GM19025 (cell line): ENCODE results near the gene PTPRJ.
"Not testable (repeated sequence)": the region's sequence is repeated elsewhere in the genome, so short reads cannot be mapped to it uniquely, and the experiment has no call there.

Experiments used
- ATAC-seq: cut with Tn5 transposase; IDR thresholded peaks from one replicate; pipeline ENCODE4 v1.9.1; 2021; ENCODE audit warnings: mild to moderate bottlenecking, low read depth, moderate library complexity; ENCODE audit not compliant: unreplicated experiment

Gene PTPRJ

GRCh38 chr11:48014917-48015316 is 34.6 kb downstream of the PTPRJ start:
- no peak for ATAC-seq

GRCh38 chr11:48017105-48017830 is 36.9 kb downstream of the PTPRJ start:
- no peak for ATAC-seq

- no peak for ATAC-seq
These were observed 37.6 kb downstream of the PTPRJ start for GRCh38 chr11:48017831-48018527.

- ATAC-seq, result no peak
These were observed 38.3 kb downstream of the PTPRJ start for GRCh38 chr11:48018528-48019216.

GRCh38 chr11:48019217-48019584 is 38.8 kb downstream of the PTPRJ start:
- no peak for ATAC-seq

- ATAC-seq, result no peak
These were observed 39.2 kb downstream of the PTPRJ start for GRCh38 chr11:48019595-48019994.

GRCh38 chr11:48020092-48020755 is 39.9 kb downstream of the PTPRJ start:
- peak; percentile 80 for ATAC-seq

GRCh38 chr11:48021201-48021820 is 41.0 kb downstream of the PTPRJ start:
- ATAC-seq, result not testable (repeated sequence)

- no peak for ATAC-seq
These were observed 42.1 kb downstream of the PTPRJ start for GRCh38 chr11:48022445-48022844.

- ATAC-seq, result not testable (repeated sequence)
These were observed 43.2 kb downstream of the PTPRJ start for GRCh38 chr11:48023608-48024007.

GRCh38 chr11:48024635-48025071 is 44.3 kb downstream of the PTPRJ start:
- no peak for ATAC-seq

- no peak for ATAC-seq
These were observed 45.1 kb downstream of the PTPRJ start for GRCh38 chr11:48025293-48025983.

GRCh38 chr11:48025984-48026340 is 45.6 kb downstream of the PTPRJ start:
- no peak for ATAC-seq

GRCh38 chr11:48028914-48029680 is 48.7 kb downstream of the PTPRJ start:
- no peak for ATAC-seq

- ATAC-seq, result no peak
These were observed 49.4 kb downstream of the PTPRJ start for GRCh38 chr11:48029681-48030290.

GRCh38 chr11:48031602-48032001 is 51.2 kb downstream of the PTPRJ start:
- ATAC-seq, result peak; percentile 22

GRCh38 chr11:48032721-48033120 is 52.4 kb downstream of the PTPRJ start:
- no peak for ATAC-seq

- no peak for ATAC-seq
These were observed 53.6 kb downstream of the PTPRJ start for GRCh38 chr11:48033918-48034341.
